ENCODE results near the gene UBB.
"Not testable (repeated sequence)": the region's sequence is repeated elsewhere in the genome, so short reads cannot be mapped to it uniquely, and the experiment has no call there.

GRCh38 chr17:16392491-16392890 lies 11.6 kb downstream of the UBB start:
- TF ChIP-seq POLR2A, CTCF (IDR thresholded peaks at IDR 0.05): not testable (repeated sequence)
